Mesenchymal stem cell (in vitro differentiated cells and primary cell): ENCODE data around the gene SRRD.
A peak's percentile ranks its signal among the peaks of the same experiment; 100 is the strongest.

ENCODE experiments used
- DNase-seq: peaks from one replicate; pipeline ENCODE4 v3.0.0-alpha.2; 2013
- H2AFZ ChIP-seq: one replicate; pipeline ENCODE4 v1.6.1; 2013; ENCODE audit warnings: low read depth, mild to moderate bottlenecking, control low read depth, inconsistent platforms, low read length, moderate library complexity
- H2AK5ac ChIP-seq: 2 replicates; pipeline ENCODE4 v1.6.1; 2013; ENCODE audit warnings: low read length, moderate library complexity, mild to moderate bottlenecking, inconsistent platforms; ENCODE audit not compliant: severe bottlenecking
- H2BK120ac ChIP-seq: one replicate; pipeline ENCODE4 v1.6.1; 2013; ENCODE audit warnings: low read depth, mild to moderate bottlenecking, inconsistent platforms, low read length, moderate library complexity
- H2BK12ac ChIP-seq, 2 experiments: one replicate each; pipeline ENCODE4 v1.6.1; 2013; ENCODE audit warnings: inconsistent platforms in 2 of 2, low read length in 2 of 2, mild to moderate bottlenecking in 2 of 2, moderate library complexity in 2 of 2, control low read depth in 1 of 2
- H2BK15ac ChIP-seq: one replicate; pipeline ENCODE4 v1.6.1; 2013; ENCODE audit warnings: mild to moderate bottlenecking, low read depth, inconsistent platforms; ENCODE audit not compliant: poor library complexity, severe bottlenecking
- H2BK5ac ChIP-seq: 2 replicates; pipeline ENCODE4 v1.6.1; 2013; ENCODE audit warnings: low read depth, mild to moderate bottlenecking, low read length, control low read depth, inconsistent platforms; ENCODE audit not compliant: poor library complexity, severe bottlenecking
- H3K14ac ChIP-seq, 2 experiments: one replicate each; pipeline ENCODE4 v1.6.1; 2013; ENCODE audit warnings: inconsistent platforms in 2 of 2, low read length in 2 of 2, control low read depth in 1 of 2, mild to moderate bottlenecking in 1 of 2, moderate library complexity in 1 of 2
- H3K18ac ChIP-seq, 2 experiments: one replicate each; pipeline ENCODE4 v1.6.1; 2013; ENCODE audit warnings: inconsistent platforms in 2 of 2, low read length in 2 of 2, control low read depth in 1 of 2, low read depth in 1 of 2, mild to moderate bottlenecking in 1 of 2
- H3K23ac ChIP-seq, 2 experiments: one replicate each; pipeline ENCODE4 v1.6.1; 2013; ENCODE audit warnings: inconsistent platforms in 2 of 2, low read length in 2 of 2, mild to moderate bottlenecking in 2 of 2, moderate library complexity in 2 of 2, control low read depth in 1 of 2
- H3K27ac ChIP-seq: 2 replicates; pipeline ENCODE4 v1.5.1; 2013; ENCODE audit warnings: mild to moderate bottlenecking, moderate library complexity, low read length, control low read depth, inconsistent platforms; ENCODE audit not compliant: poor library complexity, severe bottlenecking
- H3K27me3 ChIP-seq, 2 experiments: 2 replicates each; pipeline versions ENCODE4 v1.6.1 to v1.7.0; 2013; ENCODE audit warnings: low read length in 2 of 2, mild to moderate bottlenecking in 2 of 2, moderate library complexity in 2 of 2, control low read depth in 1 of 2, inconsistent platforms in 1 of 2; ENCODE audit not compliant: control insufficient read depth in 1 of 2, insufficient read depth in 1 of 2
- H3K36me3 ChIP-seq, 2 experiments: 2 replicates each; pipeline versions ENCODE4 v1.6.1 to v1.7.0; 2013; ENCODE audit warnings: low read length in 2 of 2, control low read depth in 1 of 2, inconsistent platforms in 1 of 2, low read depth in 1 of 2, mild to moderate bottlenecking in 1 of 2; ENCODE audit not compliant: insufficient read depth in 2 of 2, control insufficient read depth in 1 of 2
- H3K4ac ChIP-seq, 2 experiments: one replicate each; pipeline ENCODE4 v1.6.1; 2013; ENCODE audit warnings: inconsistent platforms in 2 of 2, low read length in 2 of 2, mild to moderate bottlenecking in 2 of 2, moderate library complexity in 2 of 2, control low read depth in 1 of 2, low read depth in 1 of 2
- H3K4me1 ChIP-seq: 2 replicates; pipeline ENCODE4 v1.6.1; 2013; ENCODE audit warnings: low read depth, low read length, control low read depth; ENCODE audit not compliant: control insufficient read depth, insufficient read depth
- H3K4me2 ChIP-seq: 2 replicates; pipeline ENCODE4 v1.6.1; 2013; ENCODE audit warnings: low read length, mild to moderate bottlenecking, inconsistent platforms; ENCODE audit not compliant: poor library complexity, severe bottlenecking
- H3K4me3 ChIP-seq, 2 experiments: 2 replicates each; pipeline versions ENCODE4 v1.5.1 to v1.7.0; 2013; ENCODE audit warnings: low read length in 2 of 2, mild to moderate bottlenecking in 2 of 2, control low read depth in 1 of 2, low read depth in 1 of 2; ENCODE audit not compliant: insufficient read depth in 1 of 2
- H3K79me1 ChIP-seq: replicated peaks from 2 replicates; pipeline ENCODE4 v1.6.1; 2013; ENCODE audit warnings: mild to moderate bottlenecking, control low read depth, low read length, inconsistent platforms; ENCODE audit not compliant: poor library complexity, severe bottlenecking
- H3K9ac ChIP-seq: 2 replicates; pipeline ENCODE4 v1.7.0; 2013; ENCODE audit warnings: mild to moderate bottlenecking, low read length, moderate library complexity
- H3K9me3 ChIP-seq: 2 replicates; pipeline ENCODE4 v1.7.0; 2013; ENCODE audit warnings: mild to moderate bottlenecking, low read length; ENCODE audit not compliant: control insufficient read depth
- H4K8ac ChIP-seq: one replicate; pipeline ENCODE4 v1.6.1; 2013; ENCODE audit warnings: inconsistent platforms, mild to moderate bottlenecking, low read length, moderate library complexity
- H4K91ac ChIP-seq: one replicate; pipeline ENCODE4 v1.6.1; 2013; ENCODE audit warnings: mild to moderate bottlenecking, low read length, inconsistent platforms
- WGBS: methylation state at CpG from one replicate; pipeline ENCODE4 v1.1.7; 2013; ENCODE audit warnings: mixed read lengths; 5-methylcytosine and 5-hydroxymethylcytosine counted together

The SRRD gene

GRCh38 chr22:26496456-26496855 is 12.8 kb downstream of the SRRD start:
- Histone ChIP-seq H3K4me1 (peaks cover 3% of the 10 kb centered on the region), H2BK12ac (no peak overlapping the region), H3K14ac (no peak overlapping the region), H3K27ac (no peak overlapping the region), H3K79me1 (peaks cover 32% of the 10 kb centered on the region), H2BK5ac (no peak overlapping the region), H4K91ac (no peak overlapping the region), H3K9me3 (no peaks in the 10 kb centered on the region), H3K4ac (no peak overlapping the region), H3K18ac (no peak overlapping the region), H3K27me3 (no peaks in the 10 kb centered on the region), H3K36me3 (peaks cover 56 to 89% of the 10 kb centered on the region in 2 experiments), H2BK15ac (no peak overlapping the region), H3K4me3 (no peak overlapping the region), H2BK120ac (no peak overlapping the region), H2AFZ (no peak overlapping the region), H3K23ac (no peak overlapping the region), H4K8ac (no peak overlapping the region), H2AK5ac (no peak overlapping the region), H3K4me2 (no peak overlapping the region), H3K9ac (no peak overlapping the region)
- no peak for DNase-seq
- WGBS, result 92% methylated on average over 4 of the region's 4 CpGs

GRCh38 chr22:26499188-26499703 is 15.6 kb downstream of the SRRD start:
- Histone ChIP-seq H3K4me1 (no peaks in the 10 kb centered on the region), H3K27ac (no peak overlapping the region), H3K9ac (no peak overlapping the region), H3K4me2 (no peak overlapping the region), H3K23ac (no peak overlapping the region), H2AK5ac (no peak overlapping the region), H3K4me3 (no peak overlapping the region), H4K8ac (no peak overlapping the region), H2BK12ac (no peak overlapping the region), H2BK120ac (no peak overlapping the region), H2BK5ac (no peak overlapping the region), H2AFZ (no peak overlapping the region), H3K27me3 (no peaks in the 10 kb centered on the region), H2BK15ac (no peak overlapping the region), H3K36me3 (peaks cover 52 to 89% of the 10 kb centered on the region in 2 experiments), H3K4ac (no peak overlapping the region), H3K18ac (no peak overlapping the region), H3K14ac (no peak overlapping the region), H3K79me1 (peaks cover 25% of the 10 kb centered on the region), H4K91ac (no peak overlapping the region), H3K9me3 (no peaks in the 10 kb centered on the region)
- no peak for DNase-seq
- 95% methylated on average over 25 of the region's 25 CpGs for WGBS

DNA sequence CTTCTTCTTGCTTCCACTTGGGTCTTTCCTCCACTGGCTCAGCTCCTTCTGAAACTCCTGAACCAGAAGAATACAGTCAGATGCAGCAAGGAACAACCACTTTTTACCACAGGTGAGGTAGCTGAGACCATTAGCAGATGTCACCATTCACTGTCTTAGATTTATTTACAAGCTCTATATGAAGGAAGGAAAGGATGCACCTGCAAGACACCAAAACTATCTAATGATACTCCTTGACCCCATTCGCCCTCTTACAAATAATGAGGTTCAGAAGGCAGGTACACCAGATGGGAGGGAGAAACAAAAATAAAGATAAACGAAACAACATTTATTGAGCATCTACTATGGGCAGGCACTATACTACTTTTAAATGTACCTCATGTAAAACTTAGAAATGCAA is 18.3 kb downstream of the SRRD start:
- H2BK120ac ChIP-seq, result no peak overlapping the region
- H2BK5ac ChIP-seq, result no peak overlapping the region
- no peak overlapping the region for H3K4me3 ChIP-seq
- peaks cover 20% of the 10 kb centered on the region for H3K79me1 ChIP-seq
- H2AK5ac ChIP-seq, result no peak overlapping the region
- no peaks in the 10 kb centered on the region for H3K27me3 ChIP-seq
- H3K18ac ChIP-seq, result no peak overlapping the region
- H2BK12ac ChIP-seq, result no peak overlapping the region
- no peak overlapping the region for H2BK15ac ChIP-seq
- DNase-seq, result no peak
- no CpG with 5 or more reads among the region's 2 CpGs for WGBS
- no peak overlapping the region for H3K4ac ChIP-seq
- H2AFZ ChIP-seq, result no peak overlapping the region
- H4K91ac ChIP-seq, result no peak overlapping the region
- H3K14ac ChIP-seq, result no peak overlapping the region
- H3K9ac ChIP-seq, result no peak overlapping the region
- no peak overlapping the region for H3K27ac ChIP-seq
- no peak overlapping the region for H4K8ac ChIP-seq
- no peaks in the 10 kb centered on the region for H3K9me3 ChIP-seq
- no peaks in the 10 kb centered on the region for H3K4me1 ChIP-seq
- H3K4me2 ChIP-seq, result no peak overlapping the region
- H3K23ac ChIP-seq, result no peak overlapping the region
- peaks cover 53 to 93% of the 10 kb centered on the region in 2 experiments for H3K36me3 ChIP-seq

GRCh38 chr22:26502688-26503561 is 19.2 kb downstream of the SRRD start:
- Histone ChIP-seq H2AK5ac (no peak overlapping the region), H3K18ac (no peak overlapping the region), H3K4me2 (no peak overlapping the region), H4K91ac (no peak overlapping the region), H4K8ac (no peak overlapping the region), H2BK120ac (no peak overlapping the region), H3K36me3 (peaks cover 51 to 95% of the 10 kb centered on the region in 2 experiments), H2BK15ac (no peak overlapping the region), H3K9me3 (no peaks in the 10 kb centered on the region), H2AFZ (no peak overlapping the region), H3K14ac (no peak overlapping the region), H2BK5ac (no peak overlapping the region), H3K4me1 (no peaks in the 10 kb centered on the region), H3K27ac (no peak overlapping the region), H3K27me3 (no peaks in the 10 kb centered on the region), H3K9ac (no peak overlapping the region), H3K4me3 (no peak overlapping the region), H2BK12ac (no peak overlapping the region), H3K4ac (no peak overlapping the region), H3K79me1 (peaks cover 20% of the 10 kb centered on the region), H3K23ac (no peak overlapping the region)
- 39% methylated on average over 3 of the region's 3 CpGs for WGBS
- DNase-seq, result peak; percentile 68
